Activated CD4-positive, alpha-beta T cell treated with anti-CD3 and anti-CD28 coated beads, Interleukin-2, amount 10 ng/mL, durations not matched to agents 24 days and 14 days (primary cell): ENCODE data around the gene ALS2CL. TPM values are rescaled to one million over a fixed set of nuclear protein-coding genes. Genes with fewer than 3 reads are reported as not detected.

ENCODE experiments used
- total RNA-seq: library from RNA; stranded (reverse); gene quantifications from 2 replicates; pipeline ENCODE4 v1.2.3, GENCODE V29; 2022

ALS2CL gene
- total RNA-seq, 1 donor from 2014 or later: 0.47 TPM

Other genes starting within 250 kb of the ALS2CL start
- gene LTF, start 228.8 kb downstream of the ALS2CL start, total RNA-seq: not detected in 2 replicates
- gene RTP3, start 195.7 kb downstream of the ALS2CL start, total RNA-seq: not detected in 2 replicates
- not detected in 2 replicates for gene LRRC2, start 127.4 kb downstream of the ALS2CL start, total RNA-seq
- gene FAM240A, start 81.2 kb downstream of the ALS2CL start, total RNA-seq: not detected in 2 replicates
- 0.19 TPM in 1 of 2 replicates, not detected in the other for gene TMIE, start 7.7 kb upstream of the ALS2CL start, total RNA-seq
- not detected in 2 replicates for gene PRSS50, start 24.2 kb upstream of the ALS2CL start, total RNA-seq
- gene MYL3, start 169.8 kb upstream of the ALS2CL start, total RNA-seq: not detected in 2 replicates
- not detected in 2 replicates for gene PTH1R, start 184.0 kb upstream of the ALS2CL start, total RNA-seq